IMR-90 (cell line): ENCODE measurements around the gene CLBA1.

Experiments
- BHLHE40 ChIP-seq: fragments of 150-350 bp; IDR thresholded peaks from 2 replicates; pipeline ENCODE4 v1.6.1; 2016; ENCODE audit warnings: mild to moderate bottlenecking, low read depth, low read length
- CEBPB ChIP-seq: IDR thresholded peaks from 2 replicates; pipeline ENCODE4 v1.6.1; 2012; ENCODE audit warnings: low read depth, low read length, improper control_type of control experiment
- CHD1 ChIP-seq: IDR thresholded peaks from 2 replicates; pipeline ENCODE4 v1.6.1; 2012; ENCODE audit warnings: low read depth, low read length, improper control_type of control experiment
- ELK1 ChIP-seq: fragments of 150-350 bp; IDR thresholded peaks from 2 replicates; pipeline ENCODE4 v1.6.1; 2016; ENCODE audit warnings: low read depth, mild to moderate bottlenecking, low read length, moderate library complexity, borderline replicate concordance
- FOS ChIP-seq: fragments of 150-350 bp; IDR thresholded peaks from 2 replicates; pipeline ENCODE4 v1.6.1; 2016; ENCODE audit warnings: low read depth, low read length
- POLR2A ChIP-seq: IDR thresholded peaks from 2 replicates; pipeline ENCODE4 v1.6.1; 2012; ENCODE audit warnings: mild to moderate bottlenecking, low read depth, low read length
- RAD21 ChIP-seq: IDR thresholded peaks from 2 replicates; pipeline ENCODE4 v1.6.1; 2012; ENCODE audit warnings: low read length, improper control_type of control experiment
- RCOR1 ChIP-seq: IDR thresholded peaks from 2 replicates; pipeline ENCODE4 v1.6.1; 2012; ENCODE audit warnings: mild to moderate bottlenecking, low read length, improper control_type of control experiment; ENCODE audit not compliant: insufficient replicate concordance
- RFX5 ChIP-seq: IDR thresholded peaks from 2 replicates; pipeline ENCODE4 v1.8.0; 2012; ENCODE audit warnings: low read depth, mild to moderate bottlenecking, low read length, moderate library complexity
- SMC3 ChIP-seq: fragments of 150-350 bp; IDR thresholded peaks from 2 replicates; pipeline ENCODE4 v1.6.1; 2016; ENCODE audit warnings: low read depth, mild to moderate bottlenecking, antibody characterized with exemption, low read length, moderate library complexity
- USF2 ChIP-seq: fragments of 150-350 bp; IDR thresholded peaks from 2 replicates; pipeline ENCODE4 v1.6.1; 2017; ENCODE audit warnings: mild to moderate bottlenecking, antibody characterized with exemption, low read length, low read depth
- TF ChIP-seq, protein P1 (sequence below): conservative IDR thresholded peaks from 2 replicates; pipeline ENCODE4 v1.5.1; 2012; ENCODE audit warnings: mild to moderate bottlenecking, low read depth, low read length, improper control_type of control experiment

DNA sequence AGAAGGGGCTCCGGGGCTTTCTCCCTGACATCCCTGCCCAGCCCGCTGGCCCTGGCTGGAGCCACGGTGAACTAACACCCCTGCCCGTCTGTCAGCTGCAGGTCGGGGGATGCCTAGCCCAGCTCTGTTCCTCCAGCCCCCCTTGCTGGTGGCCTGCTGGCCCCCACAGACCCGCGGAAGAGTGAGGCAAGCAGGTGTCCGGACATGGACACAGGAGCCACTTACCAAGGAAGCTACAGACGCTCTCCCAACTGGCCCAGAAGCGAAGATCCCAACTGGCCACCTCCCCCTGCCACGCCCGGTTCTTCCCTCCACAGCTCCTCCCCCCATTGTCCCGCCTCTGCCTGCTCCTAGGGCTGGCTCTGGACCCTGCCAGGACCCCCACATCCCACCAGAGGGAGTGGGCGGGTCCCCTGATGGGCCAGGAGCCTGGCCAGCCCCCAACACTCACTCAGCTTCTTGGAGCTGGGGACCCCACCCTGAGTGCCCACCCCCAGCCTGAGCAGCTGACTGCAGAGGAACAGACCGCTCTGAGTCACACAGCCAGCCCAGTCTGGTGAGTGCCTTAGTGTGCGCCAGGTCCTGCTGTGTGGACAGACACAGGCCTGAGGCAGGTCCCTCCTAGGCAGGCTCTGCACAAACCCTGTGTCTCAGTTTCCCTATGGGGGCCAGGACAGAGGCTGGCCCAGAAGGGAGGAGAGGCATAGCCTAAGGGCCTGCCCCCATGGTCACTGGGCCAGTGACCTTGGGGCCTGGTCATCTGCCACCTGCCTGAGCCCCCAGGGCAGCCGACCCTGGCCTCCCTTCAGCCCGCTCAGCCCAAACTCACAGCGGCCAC, 15.1 kb upstream of the CLBA1 start:
- TF ChIP-seq SMC3 = no peak
- TF ChIP-seq, protein P1, sequence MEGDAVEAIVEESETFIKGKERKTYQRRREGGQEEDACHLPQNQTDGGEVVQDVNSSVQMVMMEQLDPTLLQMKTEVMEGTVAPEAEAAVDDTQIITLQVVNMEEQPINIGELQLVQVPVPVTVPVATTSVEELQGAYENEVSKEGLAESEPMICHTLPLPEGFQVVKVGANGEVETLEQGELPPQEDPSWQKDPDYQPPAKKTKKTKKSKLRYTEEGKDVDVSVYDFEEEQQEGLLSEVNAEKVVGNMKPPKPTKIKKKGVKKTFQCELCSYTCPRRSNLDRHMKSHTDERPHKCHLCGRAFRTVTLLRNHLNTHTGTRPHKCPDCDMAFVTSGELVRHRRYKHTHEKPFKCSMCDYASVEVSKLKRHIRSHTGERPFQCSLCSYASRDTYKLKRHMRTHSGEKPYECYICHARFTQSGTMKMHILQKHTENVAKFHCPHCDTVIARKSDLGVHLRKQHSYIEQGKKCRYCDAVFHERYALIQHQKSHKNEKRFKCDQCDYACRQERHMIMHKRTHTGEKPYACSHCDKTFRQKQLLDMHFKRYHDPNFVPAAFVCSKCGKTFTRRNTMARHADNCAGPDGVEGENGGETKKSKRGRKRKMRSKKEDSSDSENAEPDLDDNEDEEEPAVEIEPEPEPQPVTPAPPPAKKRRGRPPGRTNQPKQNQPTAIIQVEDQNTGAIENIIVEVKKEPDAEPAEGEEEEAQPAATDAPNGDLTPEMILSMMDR = no peak
- TF ChIP-seq POLR2A = no peak
- no peak for TF ChIP-seq RAD21
- TF ChIP-seq RFX5 = no peak
- peak; percentile 60; the same call in 1 of the 2 replicates for TF ChIP-seq BHLHE40
- TF ChIP-seq CHD1 = no peak
- TF ChIP-seq FOS = 0 out of 2 replicates have a peak, but pooled peaks have one; percentile 47
- no peak for TF ChIP-seq ELK1
- peak; percentile 41; the same call in 1 of the 2 replicates for TF ChIP-seq USF2
- no peak for TF ChIP-seq CEBPB
- TF ChIP-seq RCOR1 = no peak
